ENCODE data around the gene PMPCA.
A peak's percentile ranks its signal among the peaks of the same experiment; 100 is the strongest.
"Not testable (repeated sequence)": the region's sequence is repeated elsewhere in the genome, so short reads cannot be mapped to it uniquely, and the experiment has no call there.

The PMPCA gene

GRCh38 chr9:136394312-136395019 is 16.0 kb upstream of the PMPCA start:
- no peak for DNase-seq (ENCODE audit: low read depth)

- no peak for DNase-seq (ENCODE audit: low read depth)
These were observed 15.5 kb upstream of the PMPCA start for GRCh38 chr9:136395020-136395340.

DNA sequence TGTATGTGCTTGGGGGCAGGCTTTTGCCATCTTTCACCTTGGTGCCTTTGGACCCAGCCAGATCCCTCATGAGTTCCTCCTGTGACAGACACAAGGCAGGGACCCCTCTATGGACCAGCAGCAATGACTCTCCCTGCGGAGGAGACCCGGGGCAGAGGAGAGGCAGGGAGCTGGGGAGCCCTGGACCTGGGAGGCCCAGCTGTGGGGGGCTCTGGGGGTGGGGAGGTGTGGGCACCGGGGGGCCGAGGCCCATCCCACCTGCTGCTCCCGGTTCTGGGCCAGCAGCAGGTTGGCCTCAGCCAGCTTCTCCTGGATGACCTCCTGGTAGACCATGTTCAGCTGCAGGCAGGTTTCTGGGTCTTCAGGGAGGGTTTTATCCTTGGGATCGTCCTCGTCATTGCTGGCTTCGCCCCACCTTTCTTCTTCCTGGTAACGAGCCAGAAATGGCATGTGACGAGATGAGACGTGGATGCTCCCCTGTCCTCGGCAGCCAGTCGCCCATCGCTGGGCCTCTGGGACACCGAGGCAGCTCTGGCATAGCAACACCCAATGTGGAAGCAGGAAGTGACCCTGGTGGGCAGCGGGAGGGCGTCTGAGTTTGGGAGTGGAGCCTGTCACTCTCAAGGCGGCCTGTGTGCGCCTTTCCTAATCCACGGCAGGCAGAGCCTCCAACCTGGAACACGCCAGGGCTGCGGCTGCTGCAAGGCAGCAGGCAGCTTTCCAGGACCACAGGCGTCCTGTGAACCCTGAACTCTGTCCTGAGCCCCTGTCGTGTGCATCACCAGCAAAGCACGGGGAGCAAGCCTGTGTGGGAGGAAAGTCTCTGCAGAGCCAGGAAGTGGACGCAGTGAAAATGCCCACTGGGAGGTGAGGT is 14.9 kb upstream of the PMPCA start:
- DNase-seq (ENCODE audit: low read depth) = no peak

- no peak for DNase-seq (ENCODE audit: low read depth)
These were observed 14.3 kb upstream of the PMPCA start for GRCh38 chr9:136396219-136396515.

GRCh38 chr9:136397643-136398042 is 12.8 kb upstream of the PMPCA start:
- DNase-seq (ENCODE audit: low read depth) = no peak

GRCh38 chr9:136398286-136398685 is 12.2 kb upstream of the PMPCA start:
- DNase-seq (ENCODE audit: low read depth) = no peak

- no peak for DNase-seq (ENCODE audit: low read depth)
These were observed 11.1 kb upstream of the PMPCA start for GRCh38 chr9:136399176-136400037.

DNA sequence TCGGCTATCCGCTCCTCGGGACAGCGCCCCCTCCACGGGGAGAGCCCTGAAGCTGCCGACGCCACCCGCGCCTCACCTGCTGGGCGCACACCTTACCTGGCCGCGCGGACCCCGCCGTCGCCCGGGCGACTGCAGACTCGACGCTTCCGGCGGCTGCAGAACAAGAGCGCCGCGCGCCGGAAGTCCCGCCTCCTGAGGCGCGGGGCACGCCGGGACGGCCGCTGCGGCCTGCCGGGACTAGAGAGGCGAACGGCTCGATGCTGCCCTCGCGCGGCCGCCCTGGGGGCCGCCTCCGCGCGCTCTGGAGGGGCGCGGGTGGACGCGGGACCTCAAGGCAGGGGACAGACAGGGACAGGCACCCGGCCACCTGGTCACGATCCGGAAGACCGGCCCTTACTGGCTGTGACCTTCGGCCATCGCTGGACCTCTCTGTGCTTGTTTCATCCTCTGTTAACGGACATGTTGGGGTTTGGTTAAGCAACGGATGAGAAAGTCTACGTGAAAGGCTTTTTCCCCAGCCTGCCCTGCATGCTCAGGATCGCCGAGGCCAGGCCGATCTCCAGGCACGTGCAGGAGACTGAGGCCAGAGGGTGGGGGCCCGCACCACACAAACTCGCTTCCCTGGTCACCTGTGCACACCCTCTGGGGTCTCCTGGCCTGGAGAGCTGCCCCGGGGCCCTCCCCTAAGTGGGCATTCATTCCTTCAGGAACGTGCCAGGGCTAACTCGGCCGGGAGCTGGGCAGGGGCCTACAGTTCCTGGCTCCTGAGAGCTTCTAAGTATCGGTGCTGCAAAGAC is 10.2 kb upstream of the PMPCA start, which contains the start of gene SNAPC4:
Gene SNAPC4, minus strand, starts transcription at position 133 of the 797 bp plus-strand sequence. CDS start 1,742 bp downstream, outside the sequence.
- DNase-seq (ENCODE audit: low read depth) = peak; percentile 63

DNA sequence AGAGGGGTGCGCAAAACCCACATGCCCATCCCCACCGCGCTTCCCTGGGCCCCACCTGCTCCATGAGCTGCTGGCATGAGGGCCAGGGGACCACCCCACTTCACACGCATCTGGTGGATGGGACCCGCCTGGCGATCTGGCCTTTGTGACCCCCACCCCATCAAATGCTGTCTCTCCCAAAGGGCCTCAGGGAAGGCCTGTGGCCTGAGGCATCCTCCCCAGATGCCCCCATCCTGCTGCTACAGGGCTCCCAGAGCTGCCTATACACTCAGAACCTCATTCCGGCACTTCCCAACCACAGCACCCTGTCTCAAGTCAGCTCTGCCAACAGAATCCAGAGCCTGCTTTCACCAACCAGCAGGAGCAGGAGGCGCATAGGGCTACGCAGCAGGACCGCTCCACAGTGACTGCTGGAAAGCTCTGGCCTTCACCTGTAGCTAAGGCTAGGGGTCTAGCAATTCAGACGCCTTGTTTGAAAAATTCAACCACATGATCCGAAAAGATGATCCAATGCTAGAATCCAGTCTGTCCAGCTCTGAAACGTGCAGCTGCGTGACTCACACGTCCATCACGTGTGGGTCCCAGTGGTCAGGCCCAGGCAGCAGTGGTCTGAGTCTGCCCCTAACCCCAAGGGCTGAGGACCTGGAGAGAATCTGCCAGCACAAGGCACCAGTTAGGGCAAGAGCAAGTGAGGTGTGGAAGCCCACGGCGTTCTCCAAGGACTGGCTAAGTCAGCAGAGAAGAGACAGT is 9.1 kb upstream of the PMPCA start:
- DNase-seq (ENCODE audit: low read depth) = no peak

DNA sequence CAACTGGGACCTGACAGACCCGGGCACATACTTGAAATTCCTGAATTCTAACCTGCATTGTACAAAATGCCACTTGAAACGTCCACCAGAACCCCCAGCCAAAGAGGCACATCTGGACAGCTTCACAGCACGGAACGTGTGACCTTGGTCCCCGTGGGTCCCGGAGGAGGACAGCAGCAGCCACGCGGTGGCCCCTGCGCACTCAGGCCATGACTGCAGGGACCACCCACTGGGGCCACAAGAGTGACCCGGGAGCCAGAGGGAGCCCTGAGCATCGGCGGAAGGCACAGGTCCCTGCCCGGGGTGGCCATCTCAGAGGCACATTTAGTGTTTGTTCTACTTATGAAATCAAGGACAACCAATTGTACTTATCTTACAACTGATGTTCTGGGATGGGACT is 8.4 kb upstream of the PMPCA start:
- no peak for DNase-seq (ENCODE audit: low read depth)

DNA sequence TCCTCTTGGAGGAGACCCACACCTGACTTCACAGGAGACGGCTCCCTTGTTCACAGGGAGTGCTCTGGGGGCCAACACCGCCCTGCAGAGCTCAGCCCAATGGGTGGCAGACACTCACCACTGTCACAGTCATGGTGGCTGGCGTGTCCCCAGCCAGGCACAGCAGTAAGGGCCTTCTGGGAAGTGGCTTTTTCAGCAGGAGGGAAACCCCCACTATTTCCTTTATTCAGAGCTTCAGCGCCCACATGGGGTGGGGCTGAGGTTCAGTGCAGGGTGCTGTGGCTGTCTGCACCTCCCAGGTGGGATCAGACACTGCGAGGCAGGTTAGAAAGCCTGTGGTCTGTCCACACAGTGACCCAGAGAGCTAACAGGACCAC is 6.9 kb upstream of the PMPCA start:
- DNase-seq (ENCODE audit: low read depth) = peak; percentile 41

DNA sequence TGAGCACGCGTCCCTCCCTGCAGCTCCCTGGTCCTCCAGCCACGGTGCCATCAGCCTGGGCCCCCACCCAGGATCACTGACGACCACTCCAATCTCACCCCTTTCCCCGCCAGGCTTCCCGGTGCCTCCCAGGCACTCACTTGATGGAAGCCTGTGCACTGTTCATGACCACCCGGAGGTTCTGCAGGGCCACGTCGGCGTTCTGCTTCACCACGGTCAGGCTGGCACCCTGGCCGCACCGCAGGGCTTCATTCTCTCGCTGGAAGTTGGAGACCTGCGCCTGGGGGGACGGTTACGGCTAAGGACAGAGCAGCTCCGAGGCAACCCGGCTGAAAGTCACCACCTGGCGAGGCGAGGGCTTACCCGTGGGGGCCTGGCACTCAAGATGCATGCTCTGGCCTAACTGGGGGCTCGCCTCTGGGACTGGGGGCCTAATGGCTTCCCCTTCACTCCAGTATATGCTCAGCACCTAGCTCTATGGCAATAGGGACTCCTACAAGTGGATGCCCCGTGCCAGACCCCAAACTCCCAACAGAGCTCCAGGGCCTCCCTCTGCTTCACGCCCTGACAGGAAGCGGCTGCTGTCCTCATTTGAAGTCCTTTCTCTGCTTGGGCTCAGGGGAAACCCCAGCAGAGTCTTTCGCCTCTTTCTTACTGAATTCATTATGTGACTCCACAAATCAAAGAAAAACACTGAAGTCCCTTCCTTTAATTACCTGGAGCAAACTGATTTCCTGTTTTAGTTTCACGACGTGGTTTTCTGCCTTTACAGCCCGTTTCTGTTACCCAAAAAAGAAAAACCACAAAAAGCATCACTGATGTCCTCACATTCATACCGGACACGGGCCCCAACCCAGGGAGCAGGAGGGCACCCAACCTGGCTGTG is 6.3 kb upstream of the PMPCA start:
- no peak for DNase-seq (ENCODE audit: low read depth)

- DNase-seq (ENCODE audit: low read depth) = no peak
These were observed 5.7 kb upstream of the PMPCA start for GRCh38 chr9:136404801-136405136.

DNA sequence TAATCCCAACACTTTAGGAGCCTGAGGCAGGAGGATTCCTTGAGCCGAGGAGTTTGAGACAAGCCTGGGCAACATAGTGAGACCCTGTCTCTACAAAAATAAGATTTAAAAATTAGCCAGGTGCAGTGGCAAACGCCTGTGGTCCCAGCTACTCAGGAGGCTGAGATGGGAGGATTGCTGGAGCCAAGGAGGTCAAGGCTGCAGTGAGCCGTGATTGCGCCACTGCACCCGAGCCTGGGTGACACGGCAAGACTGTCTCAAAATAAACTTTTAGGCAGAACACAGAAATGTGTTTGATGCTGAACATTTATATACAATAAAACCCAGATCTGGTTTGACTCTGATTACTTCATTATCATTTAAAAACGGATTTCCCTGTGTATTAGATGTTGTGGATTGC is 5.0 kb upstream of the PMPCA start:
- no peak for DNase-seq (ENCODE audit: low read depth)

DNA sequence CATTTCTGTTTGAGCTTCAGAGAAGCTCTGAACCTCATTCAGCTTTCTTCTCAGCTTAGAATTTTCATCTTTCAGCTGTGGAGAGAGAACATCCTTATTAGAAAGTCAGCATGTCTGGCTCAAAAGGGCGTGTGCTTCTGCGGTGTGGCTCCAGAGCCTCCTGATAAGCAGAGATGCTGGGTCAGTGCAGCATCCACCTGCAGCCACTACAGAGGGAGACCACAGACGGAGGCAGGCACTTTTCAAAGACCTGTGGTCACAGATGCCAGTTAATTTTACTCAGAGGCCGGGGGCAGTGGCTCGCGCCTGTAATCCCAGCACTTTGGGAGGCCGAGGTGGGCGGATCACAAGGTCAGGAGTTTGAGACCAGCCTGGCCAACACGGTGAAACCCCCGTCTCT is 4.6 kb upstream of the PMPCA start:
- DNase-seq (ENCODE audit: low read depth) = not testable (repeated sequence)

DNA sequence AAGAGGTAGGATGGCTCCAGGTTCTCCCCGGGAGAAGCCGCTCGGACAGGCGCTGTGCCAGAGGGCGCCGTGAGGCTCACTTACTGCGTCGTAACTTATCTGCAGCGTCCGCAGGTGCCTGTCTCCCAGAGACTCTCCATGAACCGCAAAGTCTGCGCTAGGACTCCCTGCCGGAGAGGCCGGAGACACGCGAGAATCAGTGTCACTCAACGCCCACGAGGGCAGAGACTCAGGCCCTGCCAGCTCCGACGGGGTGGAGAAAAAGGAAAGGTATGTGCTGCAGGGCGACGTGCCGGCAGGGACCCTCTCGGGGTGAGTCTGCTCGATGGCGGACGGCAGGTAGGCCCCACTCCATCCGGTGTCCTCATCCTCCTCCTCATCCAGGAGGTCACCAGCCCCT is 3.4 kb upstream of the PMPCA start:
- not testable (repeated sequence) for DNase-seq (ENCODE audit: low read depth)

DNA sequence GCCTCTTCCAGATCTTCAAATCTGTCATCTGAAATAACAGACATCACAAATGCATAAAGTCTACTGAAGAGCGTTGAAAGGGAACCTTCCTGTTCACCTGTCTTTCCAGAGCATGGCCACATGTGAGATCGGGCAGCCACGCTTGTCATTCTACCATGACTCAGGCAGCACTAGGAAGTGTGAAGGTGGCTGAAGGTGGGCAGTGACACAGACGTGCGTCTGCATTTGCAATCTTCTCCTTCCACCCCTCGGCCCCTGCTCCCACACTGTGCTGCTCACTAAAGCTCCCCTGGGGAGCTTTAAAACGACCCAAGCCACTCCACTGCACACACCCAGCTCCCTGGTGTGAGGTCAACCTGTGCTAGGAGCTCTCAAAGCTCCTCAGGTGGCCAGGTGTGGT is 2.5 kb upstream of the PMPCA start:
- no peak for DNase-seq (ENCODE audit: low read depth)

- DNase-seq (ENCODE audit: low read depth) = no peak
These were observed 652 bp upstream of the PMPCA start for GRCh38 chr9:136409557-136410455.

- DNase-seq (ENCODE audit: low read depth) = no peak
These were observed 920 bp downstream of the PMPCA start for GRCh38 chr9:136411378-136411777.
